Measurements from ENCODE around the gene PAFAH1B1. TPM values are rescaled to one million over a fixed set of nuclear protein-coding genes. Genes with fewer than 3 reads are reported as not detected.
"Not testable (repeated sequence)": the region's sequence is repeated elsewhere in the genome, so short reads cannot be mapped to it uniquely, and the experiment has no call there.

Gene PAFAH1B1
- total RNA-seq, 1 donor: 44.7 TPM

GRCh38 chr17:2593821-2594721 lies 617 bp downstream of the PAFAH1B1 start:
- peak; percentile 78 to 92 (median 79) for DNase-seq (ENCODE audit: low read depth in 2 of 3, low spot score in 2 of 3)

GRCh38 chr17:2594722-2595599 lies 1.5 kb downstream of the PAFAH1B1 start:
- DNase-seq (ENCODE audit: low read depth in 2 of 3, low spot score in 2 of 3): peak in 1 of 3 donors; percentile 9

- no peak for DNase-seq (ENCODE audit: low read depth in 2 of 3, low spot score in 2 of 3)
Observed at GRCh38 chr17:2595716-2596115, 2.3 kb downstream of the PAFAH1B1 start.

- no peak for DNase-seq (ENCODE audit: low read depth in 2 of 3, low spot score in 2 of 3)
Observed at GRCh38 chr17:2598166-2598565, 4.7 kb downstream of the PAFAH1B1 start.

- no peak for DNase-seq (ENCODE audit: low read depth in 2 of 3, low spot score in 2 of 3)
Observed at GRCh38 chr17:2602597-2603017, 9.2 kb downstream of the PAFAH1B1 start.

GRCh38 chr17:2608350-2608913 lies 15.0 kb downstream of the PAFAH1B1 start:
- no peak for DNase-seq (ENCODE audit: low read depth in 2 of 3, low spot score in 2 of 3)

GRCh38 chr17:2609091-2609490 lies 15.6 kb downstream of the PAFAH1B1 start:
- DNase-seq (ENCODE audit: low read depth in 2 of 3, low spot score in 2 of 3): no peak

- DNase-seq (ENCODE audit: low read depth in 2 of 3, low spot score in 2 of 3): peak in 1 of 3 donors; percentile 24
Observed at GRCh38 chr17:2610195-2611175, 17.0 kb downstream of the PAFAH1B1 start.

- no peak for DNase-seq (ENCODE audit: low read depth in 2 of 3, low spot score in 2 of 3)
Observed at GRCh38 chr17:2611627-2612026, 18.2 kb downstream of the PAFAH1B1 start.

- no peak for DNase-seq (ENCODE audit: low read depth in 2 of 3, low spot score in 2 of 3)
Observed at GRCh38 chr17:2612630-2613029, 19.2 kb downstream of the PAFAH1B1 start.

- DNase-seq (ENCODE audit: low read depth in 2 of 3, low spot score in 2 of 3): no peak
Observed at GRCh38 chr17:2613089-2613808, 19.8 kb downstream of the PAFAH1B1 start.

GRCh38 chr17:2615882-2616281 lies 22.4 kb downstream of the PAFAH1B1 start:
- no peak for DNase-seq (ENCODE audit: low read depth in 2 of 3, low spot score in 2 of 3)

- no peak for DNase-seq (ENCODE audit: low read depth in 2 of 3, low spot score in 2 of 3)
Observed at GRCh38 chr17:2621241-2621640, 27.8 kb downstream of the PAFAH1B1 start.

GRCh38 chr17:2621951-2622405 lies 28.5 kb downstream of the PAFAH1B1 start:
- not testable (repeated sequence) for DNase-seq (ENCODE audit: low read depth in 2 of 3, low spot score in 2 of 3)

- DNase-seq (ENCODE audit: low read depth in 2 of 3, low spot score in 2 of 3): not testable (repeated sequence)
Observed at GRCh38 chr17:2622721-2623301, 29.4 kb downstream of the PAFAH1B1 start.

GRCh38 chr17:2624292-2624731 lies 30.9 kb downstream of the PAFAH1B1 start:
- DNase-seq (ENCODE audit: low read depth in 2 of 3, low spot score in 2 of 3): peak in 2 of 3 donors; percentile 58 to 70

- DNase-seq (ENCODE audit: low read depth in 2 of 3, low spot score in 2 of 3): not testable (repeated sequence)
Observed at GRCh38 chr17:2626626-2627219, 33.3 kb downstream of the PAFAH1B1 start.

GRCh38 chr17:2628922-2629321 lies 35.5 kb downstream of the PAFAH1B1 start:
- DNase-seq (ENCODE audit: low read depth in 2 of 3, low spot score in 2 of 3): not testable (repeated sequence)
